ENCODE data around the gene IER2.

GRCh38 chr19:13173139-13173737, 23.0 kb downstream of the IER2 start:
- TF ChIP-seq, protein P1, sequence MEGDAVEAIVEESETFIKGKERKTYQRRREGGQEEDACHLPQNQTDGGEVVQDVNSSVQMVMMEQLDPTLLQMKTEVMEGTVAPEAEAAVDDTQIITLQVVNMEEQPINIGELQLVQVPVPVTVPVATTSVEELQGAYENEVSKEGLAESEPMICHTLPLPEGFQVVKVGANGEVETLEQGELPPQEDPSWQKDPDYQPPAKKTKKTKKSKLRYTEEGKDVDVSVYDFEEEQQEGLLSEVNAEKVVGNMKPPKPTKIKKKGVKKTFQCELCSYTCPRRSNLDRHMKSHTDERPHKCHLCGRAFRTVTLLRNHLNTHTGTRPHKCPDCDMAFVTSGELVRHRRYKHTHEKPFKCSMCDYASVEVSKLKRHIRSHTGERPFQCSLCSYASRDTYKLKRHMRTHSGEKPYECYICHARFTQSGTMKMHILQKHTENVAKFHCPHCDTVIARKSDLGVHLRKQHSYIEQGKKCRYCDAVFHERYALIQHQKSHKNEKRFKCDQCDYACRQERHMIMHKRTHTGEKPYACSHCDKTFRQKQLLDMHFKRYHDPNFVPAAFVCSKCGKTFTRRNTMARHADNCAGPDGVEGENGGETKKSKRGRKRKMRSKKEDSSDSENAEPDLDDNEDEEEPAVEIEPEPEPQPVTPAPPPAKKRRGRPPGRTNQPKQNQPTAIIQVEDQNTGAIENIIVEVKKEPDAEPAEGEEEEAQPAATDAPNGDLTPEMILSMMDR (IDR thresholded peaks at IDR 0.05), result no peak
- TF ChIP-seq POLR2A (IDR thresholded peaks at IDR 0.05), result no peak

Measured in testis (tissue), 2 donors.